ENCODE measurements around the gene CTCF. TPM values are rescaled to one million over a fixed set of nuclear protein-coding genes. Genes with fewer than 3 reads are reported as not detected.

CTCF gene
- total and polyA plus RNA-seq, 10 of the 15 experiments (the other 5 are each of a cell fraction or from before 2014, with no cell fraction given) = 9.1 to 55.0 (median 41.8) TPM

DNA sequence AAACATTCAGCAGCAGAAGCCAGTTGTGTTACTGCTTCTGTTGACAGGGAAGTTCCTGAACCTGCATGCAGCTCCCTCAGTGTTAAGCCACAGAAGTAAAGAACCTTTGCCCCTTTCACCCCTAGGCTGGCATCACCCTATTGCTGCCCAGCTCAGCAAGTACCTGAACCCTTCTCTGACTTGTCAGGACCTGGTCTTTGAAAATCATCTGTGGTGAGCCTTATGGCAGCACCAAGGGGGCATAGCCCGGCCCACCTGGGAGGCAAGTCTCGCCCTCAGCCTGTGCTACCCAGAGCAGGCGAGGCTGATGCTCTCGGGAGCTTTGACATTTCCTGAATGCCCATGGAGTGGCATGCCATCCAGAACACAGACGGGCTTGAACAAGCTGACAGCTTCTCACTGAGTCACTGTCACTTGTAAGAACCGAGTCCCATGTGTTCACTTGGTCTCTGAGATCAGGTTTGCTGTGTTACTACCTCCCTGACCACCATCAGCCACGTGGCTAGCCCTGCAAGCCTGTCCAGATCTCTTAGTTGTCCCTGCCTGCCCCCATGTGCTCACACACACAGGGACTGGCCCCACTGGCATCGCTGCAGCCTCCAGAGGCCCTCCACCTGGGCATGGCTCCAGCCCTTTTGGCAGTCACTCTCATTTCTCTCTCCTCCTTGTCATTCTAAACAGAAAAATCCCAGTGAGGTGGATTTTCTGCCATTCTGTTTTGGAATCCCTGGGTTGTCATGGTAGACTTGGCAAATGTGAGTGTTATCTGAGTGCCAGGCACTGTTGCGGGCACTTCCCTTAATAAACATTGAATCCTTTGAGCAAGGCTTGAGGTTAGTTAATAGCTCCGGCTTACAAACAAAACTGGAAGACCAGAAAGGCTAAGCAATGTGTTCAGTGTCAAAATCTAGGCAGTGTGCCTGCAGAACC, 79.7 kb downstream of the CTCF start:
- intact Hi-C loops (cut with micrococcal nuclease; ENCODE audit: unreplicated experiment) (no loop called here), in situ Hi-C loops (cut with MboI) (loop anchor here (5.0 kb wide), 1 partner anchor 95 kb away; no protein-coding TSS in a partner anchor)
- peaks cover 11% of the 10 kb centered on the region for H3K79me2 ChIP-seq (ENCODE audit: control insufficient read depth, insufficient read depth, low read length)
- H3K4me1 ChIP-seq (ENCODE audit: control insufficient read depth, insufficient read depth, low read length) = peaks cover 11% of the 10 kb centered on the region; the same call in 1 of the 2 replicates
- ChIA-PET SMC1A (ENCODE audit: uncharacterized antibody, unreplicated experiment) (interaction anchor here (1.1 to 7.6 kb wide), 6 partner anchors 9 to 120 kb away, joined by 3 to 86 read pairs (median 7); no protein-coding TSS in a partner anchor), RAD21 (ENCODE audit: unreplicated experiment) (interaction anchor here (0.6 to 5.5 kb wide), 5 partner anchors 36 to 128 kb away, joined by 3 to 102 read pairs (median 3); partner anchors contain the start of gene CTCF), CTCF (interaction anchor here (1.4 to 9.0 kb wide), 8 partner anchors 16 to 161 kb away, joined by 3 to 138 read pairs (median 8); partner anchors contain the start of gene ATP6V0D1), POLR2A (interaction anchor here (0.6 to 1.5 kb wide), 2 partner anchors 97 to 151 kb away, joined by 3 read pairs; no protein-coding TSS in a partner anchor)
- H3K9ac ChIP-seq (ENCODE audit: control insufficient read depth, insufficient read depth, low read length) = no peak overlapping the region
- no peaks in the 10 kb centered on the region for H3K27me3 ChIP-seq (replicated peaks in 1 of 2; ENCODE audit: control insufficient read depth in 2 of 2, insufficient read depth in 2 of 2, low read length in 1 of 2)
- H3K4me2 ChIP-seq (ENCODE audit: control insufficient read depth, insufficient read depth) = no peak overlapping the region
- H3K4me3 ChIP-seq = no peak overlapping the region
- 58% methylated on average over 10 of the region's 10 CpGs for WGBS (ENCODE audit: insufficient coverage, insufficient replicate concordance, low lambda C conversion rate, missing lambda C conversion rate)
- no peak for TF ChIP-seq YBX1 (IDR thresholded peaks at IDR 0.05)
- no peak for TF ChIP-seq HDAC2 (IDR thresholded peaks at IDR 0.05)
- TF ChIP-seq TCF12 (IDR thresholded peaks at IDR 0.05; ENCODE audit: low read depth, low read length) = no peak
- TF ChIP-seq, protein P1, sequence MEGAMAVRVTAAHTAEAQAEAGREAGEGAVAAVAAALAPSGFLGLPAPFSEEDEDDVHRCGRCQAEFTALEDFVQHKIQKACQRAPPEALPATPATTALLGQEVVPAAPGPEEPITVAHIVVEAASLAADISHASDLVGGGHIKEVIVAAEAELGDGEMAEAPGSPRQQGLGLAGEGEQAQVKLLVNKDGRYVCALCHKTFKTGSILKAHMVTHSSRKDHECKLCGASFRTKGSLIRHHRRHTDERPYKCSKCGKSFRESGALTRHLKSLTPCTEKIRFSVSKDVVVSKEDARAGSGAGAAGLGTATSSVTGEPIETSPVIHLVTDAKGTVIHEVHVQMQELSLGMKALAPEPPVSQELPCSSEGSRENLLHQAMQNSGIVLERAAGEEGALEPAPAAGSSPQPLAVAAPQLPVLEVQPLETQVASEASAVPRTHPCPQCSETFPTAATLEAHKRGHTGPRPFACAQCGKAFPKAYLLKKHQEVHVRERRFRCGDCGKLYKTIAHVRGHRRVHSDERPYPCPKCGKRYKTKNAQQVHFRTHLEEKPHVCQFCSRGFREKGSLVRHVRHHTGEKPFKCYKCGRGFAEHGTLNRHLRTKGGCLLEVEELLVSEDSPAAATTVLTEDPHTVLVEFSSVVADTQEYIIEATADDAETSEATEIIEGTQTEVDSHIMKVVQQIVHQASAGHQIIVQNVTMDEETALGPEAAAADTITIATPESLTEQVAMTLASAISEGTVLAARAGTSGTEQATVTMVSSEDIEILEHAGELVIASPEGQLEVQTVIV (IDR thresholded peaks at IDR 0.05; ENCODE audit: borderline replicate concordance, partially characterized antibody) = no peak
- no peak for TF ChIP-seq ZSCAN29 (IDR thresholded peaks at IDR 0.05)
- no peak for TF ChIP-seq PAX8 (IDR thresholded peaks at IDR 0.05)
- TF ChIP-seq, protein P2, sequence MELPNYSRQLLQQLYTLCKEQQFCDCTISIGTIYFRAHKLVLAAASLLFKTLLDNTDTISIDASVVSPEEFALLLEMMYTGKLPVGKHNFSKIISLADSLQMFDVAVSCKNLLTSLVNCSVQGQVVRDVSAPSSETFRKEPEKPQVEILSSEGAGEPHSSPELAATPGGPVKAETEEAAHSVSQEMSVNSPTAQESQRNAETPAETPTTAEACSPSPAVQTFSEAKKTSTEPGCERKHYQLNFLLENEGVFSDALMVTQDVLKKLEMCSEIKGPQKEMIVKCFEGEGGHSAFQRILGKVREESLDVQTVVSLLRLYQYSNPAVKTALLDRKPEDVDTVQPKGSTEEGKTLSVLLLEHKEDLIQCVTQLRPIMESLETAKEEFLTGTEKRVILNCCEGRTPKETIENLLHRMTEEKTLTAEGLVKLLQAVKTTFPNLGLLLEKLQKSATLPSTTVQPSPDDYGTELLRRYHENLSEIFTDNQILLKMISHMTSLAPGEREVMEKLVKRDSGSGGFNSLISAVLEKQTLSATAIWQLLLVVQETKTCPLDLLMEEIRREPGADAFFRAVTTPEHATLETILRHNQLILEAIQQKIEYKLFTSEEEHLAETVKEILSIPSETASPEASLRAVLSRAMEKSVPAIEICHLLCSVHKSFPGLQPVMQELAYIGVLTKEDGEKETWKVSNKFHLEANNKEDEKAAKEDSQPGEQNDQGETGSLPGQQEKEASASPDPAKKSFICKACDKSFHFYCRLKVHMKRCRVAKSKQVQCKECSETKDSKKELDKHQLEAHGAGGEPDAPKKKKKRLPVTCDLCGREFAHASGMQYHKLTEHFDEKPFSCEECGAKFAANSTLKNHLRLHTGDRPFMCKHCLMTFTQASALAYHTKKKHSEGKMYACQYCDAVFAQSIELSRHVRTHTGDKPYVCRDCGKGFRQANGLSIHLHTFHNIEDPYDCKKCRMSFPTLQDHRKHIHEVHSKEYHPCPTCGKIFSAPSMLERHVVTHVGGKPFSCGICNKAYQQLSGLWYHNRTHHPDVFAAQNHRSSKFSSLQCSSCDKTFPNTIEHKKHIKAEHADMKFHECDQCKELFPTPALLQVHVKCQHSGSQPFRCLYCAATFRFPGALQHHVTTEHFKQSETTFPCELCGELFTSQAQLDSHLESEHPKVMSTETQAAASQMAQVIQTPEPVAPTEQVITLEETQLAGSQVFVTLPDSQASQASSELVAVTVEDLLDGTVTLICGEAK (IDR thresholded peaks at IDR 0.05; ENCODE audit: borderline replicate concordance) = no peak
- no TSS peak for BruUV-seq (replicated peaks)
- no peaks in the 10 kb centered on the region for H4K20me1 ChIP-seq (ENCODE audit: control insufficient read depth, insufficient read depth)
- H2AFZ ChIP-seq (ENCODE audit: control insufficient read depth, low read depth, low read length) = no peak overlapping the region
- no peak overlapping the region for H3K27ac ChIP-seq (ENCODE audit: control insufficient read depth, insufficient read depth)
- ATAC-seq = no peak
- no peaks in the 10 kb centered on the region for H3K9me3 ChIP-seq (replicated peaks; ENCODE audit: control insufficient read depth, insufficient read depth, low read length)
- H3K36me3 ChIP-seq (ENCODE audit: control insufficient read depth in 2 of 2, insufficient read depth in 2 of 2, low read length in 1 of 2) = peaks cover 6 to 9% of the 10 kb centered on the region in 2 experiments
- FAIRE-seq = no peak
- DNase-seq (ENCODE audit: low read depth, low spot score) = no peak
